Activated T-cell treated with anti-CD3 and anti-CD28 coated beads, Interleukin-2, amount 50 U/mL, for 1 hour (primary cell): Measurements from ENCODE around the gene MBD5.

Source experiments
- DNase-seq: peaks from one replicate; pipeline ENCODE4 v3.0.0-alpha.2; 2020

MBD5 gene

GRCh38 chr2:148132412-148132811 lies 111.5 kb downstream of the MBD5 start:
- no peak for DNase-seq

- DNase-seq = no peak
These were observed 114.8 kb downstream of the MBD5 start for GRCh38 chr2:148135705-148136104.

GRCh38 chr2:148136441-148136840 lies 115.5 kb downstream of the MBD5 start:
- DNase-seq = no peak

GRCh38 chr2:148161909-148162435 lies 141.1 kb downstream of the MBD5 start:
- no peak for DNase-seq

- no peak for DNase-seq
These were observed 142.0 kb downstream of the MBD5 start for GRCh38 chr2:148162871-148163270.

- no peak for DNase-seq
These were observed 145.1 kb downstream of the MBD5 start for GRCh38 chr2:148165975-148166374.

- DNase-seq = no peak
These were observed 146.4 kb downstream of the MBD5 start for GRCh38 chr2:148167241-148167766.

GRCh38 chr2:148167855-148168254 lies 147.0 kb downstream of the MBD5 start:
- no peak for DNase-seq

- no peak for DNase-seq
These were observed 151.4 kb downstream of the MBD5 start for GRCh38 chr2:148172131-148172753.

GRCh38 chr2:148173168-148173567 lies 152.3 kb downstream of the MBD5 start:
- DNase-seq = no peak

- no peak for DNase-seq
These were observed 156.7 kb downstream of the MBD5 start for GRCh38 chr2:148177559-148177958.

- no peak for DNase-seq
These were observed 158.8 kb downstream of the MBD5 start for GRCh38 chr2:148179724-148180123.

- DNase-seq = no peak
These were observed 164.1 kb downstream of the MBD5 start for GRCh38 chr2:148184976-148185375.

- no peak for DNase-seq
These were observed 174.0 kb downstream of the MBD5 start for GRCh38 chr2:148194882-148195281.

- peak; percentile 34 for DNase-seq
These were observed 180.4 kb downstream of the MBD5 start for GRCh38 chr2:148201075-148202004.

GRCh38 chr2:148202237-148202636 lies 181.3 kb downstream of the MBD5 start:
- no peak for DNase-seq

- DNase-seq = no peak
These were observed 186.2 kb downstream of the MBD5 start for GRCh38 chr2:148207111-148207510.

- DNase-seq = no peak
These were observed 188.7 kb downstream of the MBD5 start for GRCh38 chr2:148209603-148210002.

GRCh38 chr2:148218326-148219075 lies 197.6 kb downstream of the MBD5 start:
- no peak for DNase-seq

GRCh38 chr2:148221166-148221565 lies 200.3 kb downstream of the MBD5 start:
- DNase-seq = no peak

- no peak for DNase-seq
These were observed 201.0 kb downstream of the MBD5 start for GRCh38 chr2:148221926-148222325.

GRCh38 chr2:148231858-148232257 lies 211.0 kb downstream of the MBD5 start:
- DNase-seq = no peak

- no peak for DNase-seq
These were observed 213.3 kb downstream of the MBD5 start for GRCh38 chr2:148234143-148234542.
